Loucy (cell line): ENCODE data around the gene TNNT2.

Source experiments
- EZH2phosphoT487 ChIP-seq: fragments of 200-600 bp; IDR thresholded peaks from 2 replicates; pipeline ENCODE4 v1.6.1; 2018; ENCODE audit warnings: antibody characterized with exemption, mild to moderate bottlenecking, moderate library complexity, borderline replicate concordance
- TF ChIP-seq, protein P1 (sequence below): fragments of 200-600 bp; sonication (generic); conservative IDR thresholded peaks from 2 replicates; pipeline ENCODE4 v1.5.1; 2014; ENCODE audit warnings: mild to moderate bottlenecking, antibody characterized with exemption, low read length

DNA sequence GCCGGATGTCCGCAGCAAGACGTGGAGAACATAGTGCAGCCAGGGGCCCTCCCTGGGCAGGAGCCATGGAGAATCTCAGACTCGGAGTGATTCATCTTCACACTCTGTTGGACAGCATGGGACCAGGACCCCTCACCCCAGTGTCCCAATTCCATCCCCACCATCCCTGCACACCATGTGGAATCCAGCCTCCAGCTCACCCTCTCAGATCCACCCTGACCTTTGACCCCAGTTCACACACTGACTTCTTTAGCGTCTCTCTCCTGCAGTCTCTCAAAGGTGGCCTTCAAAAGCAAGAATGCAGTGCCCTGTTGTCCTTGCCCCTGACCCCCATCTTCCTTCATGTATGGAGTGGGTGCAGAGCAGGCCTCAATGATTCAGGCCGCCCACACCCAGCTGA, 46.2 kb upstream of the TNNT2 start:
- TF ChIP-seq EZH2phosphoT487 = no peak
- TF ChIP-seq, protein P1, sequence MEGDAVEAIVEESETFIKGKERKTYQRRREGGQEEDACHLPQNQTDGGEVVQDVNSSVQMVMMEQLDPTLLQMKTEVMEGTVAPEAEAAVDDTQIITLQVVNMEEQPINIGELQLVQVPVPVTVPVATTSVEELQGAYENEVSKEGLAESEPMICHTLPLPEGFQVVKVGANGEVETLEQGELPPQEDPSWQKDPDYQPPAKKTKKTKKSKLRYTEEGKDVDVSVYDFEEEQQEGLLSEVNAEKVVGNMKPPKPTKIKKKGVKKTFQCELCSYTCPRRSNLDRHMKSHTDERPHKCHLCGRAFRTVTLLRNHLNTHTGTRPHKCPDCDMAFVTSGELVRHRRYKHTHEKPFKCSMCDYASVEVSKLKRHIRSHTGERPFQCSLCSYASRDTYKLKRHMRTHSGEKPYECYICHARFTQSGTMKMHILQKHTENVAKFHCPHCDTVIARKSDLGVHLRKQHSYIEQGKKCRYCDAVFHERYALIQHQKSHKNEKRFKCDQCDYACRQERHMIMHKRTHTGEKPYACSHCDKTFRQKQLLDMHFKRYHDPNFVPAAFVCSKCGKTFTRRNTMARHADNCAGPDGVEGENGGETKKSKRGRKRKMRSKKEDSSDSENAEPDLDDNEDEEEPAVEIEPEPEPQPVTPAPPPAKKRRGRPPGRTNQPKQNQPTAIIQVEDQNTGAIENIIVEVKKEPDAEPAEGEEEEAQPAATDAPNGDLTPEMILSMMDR = no peak
